Measurements from ENCODE around the gene MOB3C.

GRCh38 chr1:46614604-46614984 is 2.0 kb downstream of the MOB3C start:
- TF ChIP-seq CTCF (optimal IDR thresholded peaks at IDR 0.05 in 1 of 3, IDR thresholded peaks at IDR 0.05 in 1 of 3, conservative IDR thresholded peaks at IDR 0.05 in 1 of 3; ENCODE audit: extremely low read depth in 1 of 3, insufficient read depth in 2 of 3, low read length in 3 of 3) (no peak), EZH2 (IDR thresholded peaks at IDR 0.05; ENCODE audit: low read length) (no peak)
